ENCODE results near the gene CMTM4. TPM values are rescaled to one million over a fixed set of nuclear protein-coding genes. Genes with fewer than 3 reads are reported as not detected.

CMTM4 gene
- total and polyA plus RNA-seq, 2 of the 4 experiments (the other 2 are of a cell fraction): 9.0 to 14.5 TPM

- WGBS, 2 experiments (ENCODE audit: extremely low coverage in 2 of 2, insufficient read length in 1 of 2): 94% methylated on average over 6 of the region's 6 CpGs; no CpG with 5 or more reads in 1 of the 2 experiments
- POLR2A ChIA-PET (ENCODE audit: unreplicated experiment): no interaction called here
- ATAC-seq (ENCODE audit: low read depth): no peak
Measured at GRCh38 chr16:66714062-66714461, 17.5 kb upstream of the CMTM4 start.

More at GRCh38 chr16:66714062-66714461, 17.5 kb upstream of the CMTM4 start:
- Histone ChIP-seq H3K56ac (ENCODE audit: extremely low read depth, insufficient read depth, low read length) (no peak overlapping the region), H3K9ac (ENCODE audit: low read depth, low read length) (no peak overlapping the region), H3K14ac (replicated peaks; ENCODE audit: low read depth, low read length) (no peak overlapping the region), H4K91ac (ENCODE audit: insufficient read depth, low read depth, low read length) (no peak overlapping the region), H3K9me3 (ENCODE audit: control insufficient read depth, insufficient read depth, low read length) (peaks cover 5% of the 10 kb centered on the region), H3K36me3 (ENCODE audit: control insufficient read depth, insufficient read depth, low read length) (0 out of 2 replicates have a peak, but pooled peaks cover 4% of the 10 kb centered on the region), H3K4me3 (ENCODE audit: insufficient read depth, low read depth, low read length) (no peak overlapping the region), H3K27ac (ENCODE audit: insufficient read depth, low read length) (no peak overlapping the region), H3K9me1 (ENCODE audit: insufficient read depth, low read length) (peaks cover 6% of the 10 kb centered on the region), H3K27me3 (ENCODE audit: control insufficient read depth, insufficient read depth, low read length) (no peaks in the 10 kb centered on the region), H3K79me1 (ENCODE audit: low read depth in 1 of 2, low read length in 2 of 2) (peaks cover 0 to 2% of the 10 kb centered on the region in 2 experiments; a peak in 1 of 4 replicates), H2AFZ (replicated peaks; ENCODE audit: low read length, poor library complexity) (no peak overlapping the region), H4K20me1 (ENCODE audit: insufficient read depth, low read length) (peaks cover 3% of the 10 kb centered on the region; the same call in 1 of the 2 replicates), H3K4me1 (ENCODE audit: control insufficient read depth, insufficient read depth, low read length) (peaks cover 5% of the 10 kb centered on the region), H3K4me2 (ENCODE audit: low read depth, low read length) (no peak overlapping the region), H2AK9ac (replicated peaks; ENCODE audit: low read depth, low read length, poor library complexity) (no peak overlapping the region), H3K18ac (ENCODE audit: low read depth, low read length) (no peak overlapping the region), H3K23ac (ENCODE audit: low read depth, low read length) (no peak overlapping the region), H2BK120ac (ENCODE audit: low read depth, low read length) (no peak overlapping the region), H2AK5ac (ENCODE audit: low read depth, low read length) (no peak overlapping the region), H2BK5ac (ENCODE audit: low read depth, low read length, poor library complexity, severe bottlenecking) (no peak overlapping the region), H2BK15ac (ENCODE audit: low read depth, low read length) (no peak overlapping the region), H3K4ac (ENCODE audit: low read depth, low read length) (no peak overlapping the region), H2BK20ac (ENCODE audit: low read depth, low read length) (no peak overlapping the region), H4K5ac (ENCODE audit: low read depth, low read length) (no peak overlapping the region), H4K8ac (ENCODE audit: low read depth in 2 of 2, low read length in 2 of 2) (no peak overlapping the region)
- intact Hi-C loops (cut with micrococcal nuclease) (no loop called here), in situ Hi-C loops (cut with MboI; ENCODE audit: low sequenced_read_pairs) (no loop called here), dilution Hi-C loops (cut with HindIII; ENCODE audit: low sequenced_read_pairs, unreplicated experiment) (no loop called here)
- BruUV-seq (replicated peaks): no TSS peak
- TF ChIP-seq CHD1 (IDR thresholded peaks at IDR 0.05; ENCODE audit: low read depth, low read length) (no peak), POLR2A (IDR thresholded peaks at IDR 0.05; ENCODE audit: low read depth, low read length) (no peak), NFE2L2 (IDR thresholded peaks at IDR 0.05; ENCODE audit: low read depth, low read length) (no peak), ELK1 (IDR thresholded peaks at IDR 0.05; ENCODE audit: borderline replicate concordance, low read depth, low read length) (no peak), MAZ (IDR thresholded peaks at IDR 0.05; ENCODE audit: borderline replicate concordance, low read depth, low read length) (no peak), MXI1 (IDR thresholded peaks at IDR 0.05; ENCODE audit: borderline replicate concordance, low read depth, low read length) (no peak), SMC3 (IDR thresholded peaks at IDR 0.05; ENCODE audit: low read depth, low read length) (no peak), RCOR1 (IDR thresholded peaks at IDR 0.05; ENCODE audit: insufficient replicate concordance, low read length) (no peak), MAFK (IDR thresholded peaks at IDR 0.05; ENCODE audit: low read depth, low read length) (no peak), CEBPB (IDR thresholded peaks at IDR 0.05; ENCODE audit: low read depth, low read length) (no peak)
- no peak for DNase-seq
- CTCF ChIA-PET: interaction anchor here (1.1 kb wide), 1 partner anchor 26 kb away, joined by 3 read pairs; no protein-coding TSS in a partner anchor

Data from IMR-90 (cell line).